VCaP (cell line): ENCODE measurements around the gene B4GALT2.
A peak's percentile ranks its signal among the peaks of the same experiment; 100 is the strongest.

Source experiments
- H3K27ac ChIP-seq: fragments of 450-650 bp; 2 replicates; pipeline ENCODE4 v1.5.1; 2017
- CTCF ChIP-seq: fragments of 450-650 bp; conservative IDR thresholded peaks from 2 replicates; pipeline ENCODE4 v1.5.1; 2017; ENCODE audit warnings: mild to moderate bottlenecking, moderate library complexity

B4GALT2 gene

GRCh38 chr1:44024031-44024902 is 45.3 kb downstream of the B4GALT2 start:
- no peak for TF ChIP-seq CTCF
- H3K27ac ChIP-seq = no peak overlapping the region

GRCh38 chr1:44024903-44025525 is 46.0 kb downstream of the B4GALT2 start:
- TF ChIP-seq CTCF = no peak
- no peak overlapping the region for H3K27ac ChIP-seq

GRCh38 chr1:44025816-44026215 is 46.8 kb downstream of the B4GALT2 start:
- no peak for TF ChIP-seq CTCF
- no peak overlapping the region for H3K27ac ChIP-seq

- no peak overlapping the region for H3K27ac ChIP-seq
- no peak for TF ChIP-seq CTCF
Measured at GRCh38 chr1:44027320-44027719, 48.3 kb downstream of the B4GALT2 start.

GRCh38 chr1:44029260-44029910 is 50.4 kb downstream of the B4GALT2 start:
- no peak for TF ChIP-seq CTCF
- peak overlapping the region; percentile 81 for H3K27ac ChIP-seq

GRCh38 chr1:44029911-44030604 is 51.0 kb downstream of the B4GALT2 start:
- H3K27ac ChIP-seq = peak overlapping the region; percentile 81
- no peak for TF ChIP-seq CTCF
